ENCODE results near the gene RAET1G.
"Not testable (repeated sequence)": the region's sequence is repeated elsewhere in the genome, so short reads cannot be mapped to it uniquely, and the experiment has no call there.

GRCh38 chr6:149954984-149955653 is 32.2 kb upstream of the RAET1G start:
- not testable (repeated sequence) for TF ChIP-seq POLR2A, CTCF, POLR2AphosphoS5, EP300 (IDR thresholded peaks at IDR 0.05)

Data from upper lobe of left lung (tissue), 4 donors.